SIG-M5 treated with dmso at 0.1 percent for 504 hours (cell line): Measurements from ENCODE around the gene OR52E2.
"Not testable (repeated sequence)": the region's sequence is repeated elsewhere in the genome, so short reads cannot be mapped to it uniquely, and the experiment has no call there.

Experiments
- DNase-seq: peaks from one replicate; lab custom pipeline; 2025; ENCODE audit not compliant: unreplicated experiment; lab: John Stamatoyannopoulos, UW

Gene OR52E2

GRCh38 chr11:5059391-5059790 lies at the start of gene OR52E2:
Gene OR52E2 (minus strand): TSS chr11:5059627. CDS start chr11:5059627, 0 bp downstream.
- no peak for DNase-seq

DNA sequence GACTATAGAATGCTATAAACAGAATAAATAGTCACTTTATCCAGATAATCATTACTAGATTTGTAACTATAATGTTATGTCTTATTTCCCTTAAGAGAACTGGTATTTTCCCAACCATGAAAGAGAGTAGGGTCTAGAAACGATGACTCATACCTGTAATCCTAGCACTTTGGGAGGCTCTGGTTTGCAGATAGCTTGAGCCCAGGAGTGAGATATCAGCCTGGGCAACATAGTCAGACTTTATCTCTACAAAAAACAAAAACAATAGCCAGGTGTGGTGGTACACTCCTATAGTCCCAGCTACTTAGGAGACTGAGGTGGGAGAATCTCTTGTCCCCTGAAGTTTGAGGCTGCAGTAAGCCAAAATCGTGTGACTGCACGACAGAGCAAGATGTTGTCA lies 47.9 kb upstream of the OR52E2 start:
- no peak for DNase-seq

- no peak for DNase-seq
Observed at GRCh38 chr11:5103066-5103465, 43.6 kb upstream of the OR52E2 start.

DNA sequence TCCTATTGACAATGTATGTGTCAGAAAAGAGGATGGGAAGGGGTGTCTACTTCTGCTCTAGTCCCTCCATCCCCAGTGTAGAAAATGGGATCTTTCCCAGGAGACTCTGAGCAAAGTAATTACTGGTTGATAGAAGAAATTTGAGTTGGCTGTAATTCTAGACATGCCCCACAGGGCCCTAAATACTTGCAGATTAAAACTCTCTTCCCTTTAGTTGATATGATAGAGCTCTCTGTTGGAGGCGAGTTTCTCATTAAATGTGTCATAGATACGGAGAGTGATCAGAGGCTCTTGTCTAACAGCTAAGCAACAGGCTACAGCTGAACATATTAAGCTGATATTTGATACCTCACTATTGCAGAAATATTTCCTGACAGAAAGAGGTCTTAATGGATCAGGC lies 42.8 kb upstream of the OR52E2 start:
- DNase-seq = no peak

DNA sequence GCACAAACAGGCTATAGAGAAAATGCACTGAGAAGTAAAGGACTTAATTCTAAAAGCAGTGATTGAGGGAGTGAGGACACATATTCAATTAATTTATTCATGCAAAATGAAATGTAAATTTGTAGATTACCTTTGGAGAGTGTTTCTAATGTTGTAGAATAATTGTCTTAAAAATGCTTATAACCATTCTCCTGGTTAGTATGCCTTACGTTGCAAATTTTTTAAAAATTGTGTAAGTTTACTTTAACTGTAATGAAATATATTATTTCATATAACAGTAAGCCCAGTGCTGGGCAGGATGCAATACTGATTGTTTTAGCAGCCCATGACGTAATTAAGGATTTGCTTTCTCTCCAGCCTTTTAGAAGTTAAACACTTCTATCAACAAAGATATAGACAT lies 36.6 kb upstream of the OR52E2 start:
- no peak for DNase-seq

DNA sequence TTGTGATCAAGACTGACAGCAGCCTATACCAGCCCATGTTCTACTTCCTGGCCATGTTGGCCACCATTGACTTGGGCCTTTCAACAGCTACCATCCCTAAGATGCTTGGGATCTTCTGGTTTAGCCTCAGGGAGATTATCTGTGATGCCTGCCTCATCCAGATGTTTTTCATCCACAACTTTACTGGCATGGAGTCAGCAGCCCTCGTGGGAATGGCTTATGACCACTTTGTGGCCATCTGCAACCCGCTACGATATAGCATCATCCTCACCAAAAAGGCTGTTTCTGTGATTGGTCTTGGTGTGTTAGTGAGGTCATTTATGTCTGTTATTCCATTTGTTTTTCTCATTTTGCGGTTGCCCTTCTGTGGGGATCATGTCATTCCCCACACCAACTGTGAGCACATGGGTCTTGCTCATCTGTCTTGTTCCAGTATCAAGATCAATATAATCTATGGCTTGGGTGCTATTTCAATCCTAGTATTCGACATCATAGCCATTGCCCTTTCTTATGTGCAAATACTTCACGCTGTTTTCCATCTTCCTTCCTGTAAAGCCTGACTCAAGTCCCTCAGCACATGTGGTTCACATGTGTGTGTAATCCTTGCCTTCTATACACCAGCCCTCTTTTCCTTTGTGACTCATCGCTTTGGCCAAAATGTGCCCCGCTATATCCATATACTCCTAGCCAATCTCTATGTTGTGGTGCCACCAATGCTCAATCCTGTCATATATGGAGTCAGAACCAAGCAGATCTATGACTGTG lies 33.6 kb upstream of the OR52E2 start:
- DNase-seq = no peak

DNA sequence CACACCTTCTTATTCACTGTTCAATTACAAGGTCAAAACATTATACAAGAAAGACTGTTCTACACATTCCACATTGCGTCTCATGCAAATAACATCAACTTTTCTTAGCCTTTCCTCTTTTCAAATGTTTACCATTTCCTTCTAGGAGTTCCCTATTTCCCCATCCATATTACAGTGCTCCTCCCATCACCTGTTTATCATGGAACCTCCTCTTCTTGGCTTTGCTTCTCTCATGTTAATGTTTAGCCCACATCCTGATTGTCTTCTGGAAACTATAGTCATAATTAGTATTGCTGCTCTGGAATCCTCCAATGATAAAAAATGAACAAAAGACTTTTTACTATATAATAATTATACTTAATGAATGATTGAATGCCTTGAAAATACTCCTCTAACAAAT lies 31.2 kb upstream of the OR52E2 start:
- no peak for DNase-seq

- DNase-seq = no peak
Observed at GRCh38 chr11:5088556-5088955, 29.1 kb upstream of the OR52E2 start.

- DNase-seq = no peak
Observed at GRCh38 chr11:5083602-5084001, 24.2 kb upstream of the OR52E2 start.

DNA sequence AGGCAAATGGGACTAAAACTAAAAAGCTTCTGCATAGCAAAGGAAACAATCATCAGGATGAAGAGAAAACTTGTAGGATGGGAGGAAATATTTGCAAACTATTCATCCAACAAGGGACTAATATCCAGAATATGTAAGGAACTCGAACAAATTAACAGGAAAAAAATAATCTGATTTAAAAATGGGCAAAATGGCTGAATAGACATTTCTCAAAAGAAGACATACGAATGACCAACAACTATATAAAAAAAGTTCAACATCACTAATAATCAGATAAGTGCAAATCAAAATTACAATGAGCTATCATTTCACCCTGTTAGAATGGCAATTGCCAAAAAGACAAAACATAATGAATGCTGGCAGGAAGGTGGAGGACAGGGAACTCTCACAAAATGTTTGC lies 22.0 kb upstream of the OR52E2 start:
- DNase-seq = no peak

GRCh38 chr11:5071799-5072198 lies 12.4 kb upstream of the OR52E2 start:
- no peak for DNase-seq

- no peak for DNase-seq
Observed at GRCh38 chr11:5069272-5069671, 9.8 kb upstream of the OR52E2 start, which contains the start of gene OR52E1. Gene OR52E1 (plus strand): TSS chr11:5069572.

- DNase-seq = no peak
Observed at GRCh38 chr11:5065027-5065426, 5.6 kb upstream of the OR52E2 start.

- not testable (repeated sequence) for DNase-seq
Observed at GRCh38 chr11:5058679-5059078, 748 bp downstream of the OR52E2 start.

DNA sequence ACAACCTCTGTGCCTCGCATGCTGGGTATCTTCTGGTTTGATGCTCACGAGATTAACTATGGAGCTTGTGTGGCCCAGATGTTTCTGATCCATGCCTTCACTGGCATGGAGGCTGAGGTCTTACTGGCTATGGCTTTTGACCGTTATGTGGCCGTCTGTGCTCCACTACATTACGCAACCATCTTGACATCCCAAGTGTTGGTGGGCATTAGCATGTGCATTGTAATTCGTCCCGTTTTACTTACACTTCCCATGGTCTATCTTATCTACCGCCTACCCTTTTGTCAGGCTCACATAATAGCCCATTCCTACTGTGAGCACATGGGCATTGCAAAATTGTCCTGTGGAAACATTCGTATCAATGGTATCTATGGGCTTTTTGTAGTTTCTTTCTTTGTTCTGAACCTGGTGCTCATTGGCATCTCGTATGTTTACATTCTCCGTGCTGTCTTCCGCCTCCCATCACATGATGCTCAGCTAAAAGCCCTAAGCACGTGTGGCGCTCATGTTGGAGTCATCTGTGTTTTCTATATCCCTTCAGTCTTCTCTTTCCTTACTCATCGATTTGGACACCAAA lies 12.6 kb downstream of the OR52E2 start:
- no peak for DNase-seq

GRCh38 chr11:5046226-5046625 lies 13.2 kb downstream of the OR52E2 start, which contains the start of gene OR52J3:
Gene OR52J3 (plus strand): TSS chr11:5046526. CDS start chr11:5046526, 0 bp downstream.
- DNase-seq = no peak

DNA sequence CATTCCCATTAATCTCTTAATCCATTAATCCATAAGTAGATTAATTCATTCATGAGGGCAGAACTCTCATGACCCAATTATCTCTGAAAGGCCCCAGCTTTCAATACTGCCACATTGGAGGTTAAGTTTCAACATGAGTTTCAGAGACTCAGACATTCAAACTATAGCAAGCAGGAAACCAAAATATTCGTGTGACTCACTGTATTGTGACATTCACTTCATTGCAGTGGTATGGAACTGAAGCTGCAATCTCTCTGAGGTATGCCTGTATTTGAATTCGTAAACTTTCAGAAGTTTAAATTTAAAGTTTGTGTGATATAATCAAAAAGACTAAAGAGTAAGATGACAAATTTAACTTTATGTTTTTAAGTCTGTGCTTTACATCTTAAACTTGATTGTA lies 16.0 kb downstream of the OR52E2 start:
- peak; percentile 28 for DNase-seq

DNA sequence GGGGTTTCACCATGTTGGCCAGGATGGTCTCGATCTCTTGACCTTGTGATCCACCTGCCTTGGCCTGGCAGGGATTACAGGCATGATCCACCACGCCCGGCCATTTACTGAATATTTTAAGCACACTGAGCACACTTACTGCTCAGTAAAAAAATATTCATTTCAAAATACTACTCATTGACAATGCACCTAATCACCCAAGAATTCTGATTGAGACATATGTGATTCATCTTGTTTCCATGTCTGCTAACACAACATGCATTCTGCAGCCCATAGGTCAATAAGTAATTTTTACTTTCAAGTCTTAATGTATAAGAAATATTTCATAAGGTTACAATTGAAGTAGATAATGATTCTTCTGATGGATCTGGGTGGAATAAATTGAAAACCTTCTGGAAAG lies 17.3 kb downstream of the OR52E2 start:
- no peak for DNase-seq

DNA sequence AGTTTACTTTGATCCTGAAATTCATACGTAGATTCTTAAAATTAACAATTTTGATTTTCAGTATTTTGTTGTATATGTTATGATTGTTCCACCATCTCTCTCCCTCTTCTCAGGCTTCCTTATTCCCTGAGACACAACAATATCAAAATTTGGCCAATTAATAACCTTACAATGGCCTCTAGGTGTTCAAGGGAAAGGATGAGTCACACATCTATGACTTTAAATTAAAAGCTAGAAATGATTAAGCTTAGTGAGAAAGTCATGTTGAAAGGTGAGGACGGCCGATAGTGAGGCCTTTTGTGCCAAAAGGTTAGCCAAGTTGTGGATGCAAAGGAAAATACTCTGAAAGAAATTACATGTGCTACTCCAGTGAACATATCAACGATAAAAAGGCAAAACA lies 18.6 kb downstream of the OR52E2 start:
- DNase-seq = no peak

DNA sequence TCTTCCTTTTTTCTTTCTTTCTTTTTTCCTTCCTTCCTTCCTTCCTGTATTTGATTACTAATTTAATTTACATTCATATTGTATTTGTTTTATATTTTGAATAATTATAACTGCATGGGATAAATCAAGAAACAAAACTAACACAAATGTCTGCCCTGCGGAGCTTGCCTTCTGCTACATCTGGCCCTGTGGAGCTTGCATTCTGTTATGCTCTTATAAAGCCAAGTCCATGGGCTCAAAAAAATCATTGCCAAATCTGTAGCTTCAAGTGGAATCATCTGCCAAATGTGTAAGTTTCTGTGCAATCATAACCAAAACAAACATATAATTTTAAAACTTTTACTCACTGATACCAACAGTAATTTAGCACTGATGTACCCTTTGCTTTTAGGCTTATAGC lies 21.1 kb downstream of the OR52E2 start:
- no peak for DNase-seq

- no peak for DNase-seq
Observed at GRCh38 chr11:5037926-5038325, 21.5 kb downstream of the OR52E2 start.

DNA sequence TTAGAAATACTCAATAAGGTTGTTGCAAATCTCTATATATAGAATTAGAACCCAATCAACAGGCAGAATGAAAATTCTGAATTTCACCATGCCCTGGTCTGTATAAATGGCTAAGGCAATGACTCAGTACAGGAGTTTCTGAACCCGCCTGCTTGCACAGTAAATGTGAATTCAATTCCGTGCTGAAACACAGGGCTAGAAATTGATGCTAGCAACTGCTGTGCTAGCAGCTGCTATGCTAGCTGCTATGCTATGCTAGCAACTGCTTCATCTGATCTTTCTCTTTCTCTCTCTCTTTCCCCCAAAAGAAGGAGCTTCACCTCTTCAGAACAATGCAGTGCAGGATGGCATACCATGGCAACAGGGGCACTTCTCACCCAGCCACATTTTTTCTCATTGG lies 22.8 kb downstream of the OR52E2 start:
- DNase-seq = no peak

GRCh38 chr11:5021996-5022395 lies 37.4 kb downstream of the OR52E2 start:
- no peak for DNase-seq
